Measurements from ENCODE around the gene LAMP1. TPM values are rescaled to one million over a fixed set of nuclear protein-coding genes. Genes with fewer than 3 reads are reported as not detected.

The LAMP1 gene
- total RNA-seq, 1 donor from 2014 or later, result 210 TPM

- no peaks in the 10 kb centered on the region for H3K9me3 Mint-ChIP-seq (ENCODE audit: unreplicated experiment)
- no peak for TF ChIP-seq CTCF (IDR thresholded peaks at IDR 0.05; ENCODE audit: unreplicated experiment)
These were observed 467 bp downstream of the LAMP1 start for GRCh38 chr13:113297370-113298042.

GRCh38 chr13:113298043-113298945 lies 1.3 kb downstream of the LAMP1 start:
- peaks cover 21% of the 10 kb centered on the region for H3K4me1 Mint-ChIP-seq (ENCODE audit: unreplicated experiment)
- peaks cover 17% of the 10 kb centered on the region for H3K36me3 Mint-ChIP-seq (ENCODE audit: low read depth, unreplicated experiment)
- no peak for TF ChIP-seq CTCF (IDR thresholded peaks at IDR 0.05; ENCODE audit: unreplicated experiment)
- peaks cover 26% of the 10 kb centered on the region for H3K27me3 Mint-ChIP-seq (ENCODE audit: unreplicated experiment)
- peak overlapping the region; percentile 98 for H3K4me3 Mint-ChIP-seq (ENCODE audit: unreplicated experiment)
- H3K9me3 Mint-ChIP-seq (ENCODE audit: unreplicated experiment), result no peaks in the 10 kb centered on the region
- DNase-seq (ENCODE audit: low spot score), result no peak
- peak overlapping the region; percentile 96 for H3K27ac Mint-ChIP-seq (ENCODE audit: unreplicated experiment)

More at GRCh38 chr13:113297370-113298042, 467 bp downstream of the LAMP1 start:
- Mint-ChIP-seq H3K27me3 (ENCODE audit: unreplicated experiment) (peaks cover 26% of the 10 kb centered on the region), H3K36me3 (ENCODE audit: low read depth, unreplicated experiment) (peaks cover 17% of the 10 kb centered on the region), H3K4me1 (ENCODE audit: unreplicated experiment) (peaks cover 22% of the 10 kb centered on the region), H3K27ac (ENCODE audit: unreplicated experiment) (peak overlapping the region; percentile 96), H3K4me3 (ENCODE audit: unreplicated experiment) (peak overlapping the region; percentile 98)
- peak; percentile 33 for DNase-seq (ENCODE audit: low spot score)

- Mint-ChIP-seq H3K36me3 (ENCODE audit: low read depth, unreplicated experiment) (peaks cover 17% of the 10 kb centered on the region), H3K27me3 (ENCODE audit: unreplicated experiment) (peaks cover 26% of the 10 kb centered on the region), H3K9me3 (ENCODE audit: unreplicated experiment) (no peaks in the 10 kb centered on the region), H3K4me1 (ENCODE audit: unreplicated experiment) (peaks cover 21% of the 10 kb centered on the region), H3K4me3 (ENCODE audit: unreplicated experiment) (no peak overlapping the region), H3K27ac (ENCODE audit: unreplicated experiment) (no peak overlapping the region)
- no peak for DNase-seq (ENCODE audit: low spot score)
- no peak for TF ChIP-seq CTCF (IDR thresholded peaks at IDR 0.05; ENCODE audit: unreplicated experiment)
These were observed 2.9 kb downstream of the LAMP1 start for GRCh38 chr13:113299951-113300350.

- no peak for DNase-seq (ENCODE audit: low spot score)
- Mint-ChIP-seq H3K27ac (ENCODE audit: unreplicated experiment) (no peak overlapping the region), H3K4me3 (ENCODE audit: unreplicated experiment) (no peak overlapping the region), H3K9me3 (ENCODE audit: unreplicated experiment) (no peaks in the 10 kb centered on the region), H3K4me1 (ENCODE audit: unreplicated experiment) (peaks cover 7% of the 10 kb centered on the region), H3K27me3 (ENCODE audit: unreplicated experiment) (peaks cover 5% of the 10 kb centered on the region), H3K36me3 (ENCODE audit: low read depth, unreplicated experiment) (peaks cover 7% of the 10 kb centered on the region)
- TF ChIP-seq CTCF (IDR thresholded peaks at IDR 0.05; ENCODE audit: unreplicated experiment), result no peak
These were observed 5.9 kb downstream of the LAMP1 start for GRCh38 chr13:113302986-113303385.

GRCh38 chr13:113304121-113304520 lies 7.1 kb downstream of the LAMP1 start:
- TF ChIP-seq CTCF (IDR thresholded peaks at IDR 0.05; ENCODE audit: unreplicated experiment), result no peak
- H3K4me1 Mint-ChIP-seq (ENCODE audit: unreplicated experiment), result no peaks in the 10 kb centered on the region
- no peaks in the 10 kb centered on the region for H3K27me3 Mint-ChIP-seq (ENCODE audit: unreplicated experiment)

More at GRCh38 chr13:113304121-113304520, 7.1 kb downstream of the LAMP1 start:
- Mint-ChIP-seq H3K4me3 (ENCODE audit: unreplicated experiment) (no peak overlapping the region), H3K27ac (ENCODE audit: unreplicated experiment) (no peak overlapping the region), H3K9me3 (ENCODE audit: unreplicated experiment) (no peaks in the 10 kb centered on the region), H3K36me3 (ENCODE audit: low read depth, unreplicated experiment) (no peaks in the 10 kb centered on the region)
- DNase-seq (ENCODE audit: low spot score), result no peak

Data from endothelial cell (in vitro differentiated cells).